Pulmonary artery endothelial cell (primary cell): Measurements from ENCODE around the gene ARFGEF2. TPM values are rescaled to one million over a fixed set of nuclear protein-coding genes. Genes with fewer than 3 reads are reported as not detected.
"Not testable (repeated sequence)": the region's sequence is repeated elsewhere in the genome, so short reads cannot be mapped to it uniquely, and the experiment has no call there.

Source experiments
- DNase-seq: peaks from one replicate; pipeline ENCODE4 v3.0.0-alpha.2; 2011; ENCODE audit warnings: low read depth, low spot score
- total RNA-seq: library from RNA; depleted of rRNA; stranded (reverse); fragments of >200 nt; gene quantifications from 2 replicates; pipeline ENCODE4 v1.2.3, GENCODE V29; 2014

Gene ARFGEF2
- total RNA-seq, 1 donor from 2014 or later = 70.8 TPM

GRCh38 chr20:48928832-48929725 lies 7.6 kb downstream of the ARFGEF2 start:
- DNase-seq = peak; percentile 39

GRCh38 chr20:48930035-48930434 lies 8.5 kb downstream of the ARFGEF2 start:
- DNase-seq = peak; percentile 86

- DNase-seq = no peak
These were observed 9.4 kb downstream of the ARFGEF2 start for GRCh38 chr20:48930878-48931277.

GRCh38 chr20:48931527-48932374 lies 10.2 kb downstream of the ARFGEF2 start:
- no peak for DNase-seq

GRCh38 chr20:48932375-48932941 lies 10.9 kb downstream of the ARFGEF2 start:
- no peak for DNase-seq

- DNase-seq = no peak
These were observed 11.7 kb downstream of the ARFGEF2 start for GRCh38 chr20:48933017-48933766.

DNA sequence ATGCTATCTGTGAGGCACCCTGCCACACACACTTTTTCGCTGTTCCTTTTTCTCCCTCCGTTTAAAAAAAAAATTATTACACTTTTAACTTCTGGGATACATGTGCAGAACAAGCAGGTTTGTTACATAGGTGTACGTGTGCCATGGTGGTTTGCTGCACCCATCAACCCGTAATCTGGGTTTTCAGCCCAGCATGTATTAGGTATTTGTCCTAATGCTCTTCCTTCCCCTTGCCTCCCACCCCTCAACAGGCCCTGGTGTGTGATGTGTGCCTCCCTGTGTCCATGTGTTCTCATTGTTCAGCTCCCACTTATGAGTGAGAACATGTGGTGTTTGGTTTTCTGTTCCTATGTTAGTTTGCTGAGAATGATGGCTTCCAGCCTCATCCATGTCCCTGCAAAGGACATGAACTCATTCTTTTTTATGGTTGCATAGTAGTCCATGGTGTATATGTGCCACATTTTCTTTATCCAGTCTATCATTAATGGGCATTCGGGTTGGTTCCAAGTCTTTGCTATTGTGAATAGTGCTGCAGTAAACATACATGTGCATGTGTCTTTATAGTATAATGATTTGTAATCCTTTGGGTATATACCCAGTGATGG lies 12.9 kb downstream of the ARFGEF2 start:
- not testable (repeated sequence) for DNase-seq

DNA sequence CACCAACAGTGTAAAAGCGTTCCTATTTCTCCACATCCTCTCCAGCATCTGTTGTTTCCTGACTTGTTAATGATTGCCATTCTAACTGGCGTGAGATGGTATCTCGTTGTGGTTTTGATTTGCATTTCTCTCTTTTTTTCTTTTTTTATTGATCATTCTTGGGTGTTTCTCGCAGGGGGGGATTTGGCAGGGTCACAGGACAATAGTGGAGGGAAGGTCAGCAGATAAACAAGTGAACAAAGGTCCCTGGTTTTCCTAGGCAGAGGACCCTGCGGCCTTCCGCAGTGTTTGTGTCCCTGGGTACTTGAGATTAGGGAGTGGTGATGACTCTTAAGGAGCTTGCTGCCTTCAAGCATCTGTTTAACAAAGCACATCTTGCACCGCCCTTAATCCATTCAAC lies 13.5 kb downstream of the ARFGEF2 start:
- not testable (repeated sequence) for DNase-seq

DNA sequence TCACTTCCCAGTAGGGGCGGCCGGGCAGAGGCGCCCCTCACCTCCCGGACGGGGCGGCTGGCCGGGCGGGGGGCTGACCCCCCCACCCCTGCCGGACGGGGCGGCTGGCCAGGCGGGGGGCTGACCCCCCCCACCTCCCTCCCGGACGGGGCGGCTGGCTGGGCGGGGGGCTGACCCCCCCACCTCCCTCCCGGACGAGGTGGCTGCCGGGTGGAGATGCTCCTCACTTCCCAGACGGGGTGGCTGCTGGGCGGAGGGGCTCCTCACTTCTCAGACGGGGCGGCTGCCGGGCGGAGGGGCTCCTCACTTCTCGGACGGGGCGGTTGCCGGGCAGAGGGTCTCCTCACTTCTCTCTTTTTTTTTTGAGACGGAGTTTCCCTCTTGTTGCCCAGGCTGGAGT lies 14.7 kb downstream of the ARFGEF2 start:
- DNase-seq = not testable (repeated sequence)

- no peak for DNase-seq
These were observed 16.2 kb downstream of the ARFGEF2 start for GRCh38 chr20:48937674-48938073.

DNA sequence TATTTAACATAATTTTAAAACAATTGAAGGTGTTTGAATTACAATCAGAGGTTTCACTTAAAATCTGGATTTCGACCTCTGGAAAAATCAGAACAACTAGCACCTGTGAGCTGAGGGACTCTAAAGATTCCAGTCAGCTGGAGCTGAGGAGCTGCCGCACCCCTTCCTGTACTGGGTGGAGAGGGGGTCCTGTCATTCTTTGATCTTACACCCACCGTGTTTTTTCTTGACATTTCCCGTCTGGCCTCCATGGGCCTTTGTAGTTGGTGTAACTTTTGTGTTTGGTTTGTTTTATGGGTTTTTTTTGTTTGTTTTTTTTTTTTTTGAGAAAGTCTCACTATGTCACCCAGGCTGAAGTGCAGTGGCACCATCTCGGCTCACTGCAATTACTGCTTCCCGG lies 17.2 kb downstream of the ARFGEF2 start:
- no peak for DNase-seq

GRCh38 chr20:48940170-48940569 lies 18.7 kb downstream of the ARFGEF2 start:
- no peak for DNase-seq

DNA sequence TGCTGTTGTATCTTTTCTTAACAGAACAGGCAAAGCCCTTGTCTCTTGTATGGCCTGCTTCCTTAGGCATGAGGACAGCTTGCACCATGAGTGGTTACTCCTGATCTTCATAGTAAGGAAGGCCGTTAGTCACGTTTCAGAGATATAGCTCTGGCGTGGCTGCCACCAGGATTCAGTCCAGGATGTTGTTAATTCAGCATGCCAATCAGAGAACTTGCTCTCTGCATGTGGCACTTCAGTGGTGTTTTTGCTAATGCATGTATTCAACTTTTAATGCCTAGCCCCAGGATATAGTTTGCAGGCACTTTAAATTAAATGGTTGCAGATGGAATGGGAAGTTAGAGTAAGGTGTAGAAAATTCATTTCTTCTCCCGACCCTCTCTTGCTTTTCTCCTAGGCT lies 20.0 kb downstream of the ARFGEF2 start:
- DNase-seq = no peak

DNA sequence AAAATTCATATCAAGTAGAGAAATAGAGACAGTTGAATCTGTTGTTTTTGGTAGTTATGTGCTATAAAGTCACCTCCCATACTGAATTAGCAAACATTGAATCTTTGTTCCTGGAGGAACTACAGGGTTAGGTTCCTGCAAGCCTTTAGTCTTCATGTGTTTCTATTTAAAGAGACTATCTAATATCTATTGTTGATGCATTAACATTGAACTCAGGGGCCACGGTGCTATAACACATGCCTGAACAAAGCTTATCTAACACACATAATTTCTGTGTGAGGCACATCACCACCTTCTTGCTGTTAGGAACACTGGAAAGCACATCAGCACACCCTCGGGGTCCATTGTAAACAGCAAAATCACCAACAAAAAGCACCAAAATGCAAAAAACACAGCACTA lies 21.2 kb downstream of the ARFGEF2 start:
- no peak for DNase-seq

- DNase-seq = no peak
These were observed 23.3 kb downstream of the ARFGEF2 start for GRCh38 chr20:48944663-48945297.

GRCh38 chr20:48945840-48946514 lies 24.5 kb downstream of the ARFGEF2 start:
- no peak for DNase-seq

- no peak for DNase-seq
These were observed 27.1 kb downstream of the ARFGEF2 start for GRCh38 chr20:48948612-48949011.

DNA sequence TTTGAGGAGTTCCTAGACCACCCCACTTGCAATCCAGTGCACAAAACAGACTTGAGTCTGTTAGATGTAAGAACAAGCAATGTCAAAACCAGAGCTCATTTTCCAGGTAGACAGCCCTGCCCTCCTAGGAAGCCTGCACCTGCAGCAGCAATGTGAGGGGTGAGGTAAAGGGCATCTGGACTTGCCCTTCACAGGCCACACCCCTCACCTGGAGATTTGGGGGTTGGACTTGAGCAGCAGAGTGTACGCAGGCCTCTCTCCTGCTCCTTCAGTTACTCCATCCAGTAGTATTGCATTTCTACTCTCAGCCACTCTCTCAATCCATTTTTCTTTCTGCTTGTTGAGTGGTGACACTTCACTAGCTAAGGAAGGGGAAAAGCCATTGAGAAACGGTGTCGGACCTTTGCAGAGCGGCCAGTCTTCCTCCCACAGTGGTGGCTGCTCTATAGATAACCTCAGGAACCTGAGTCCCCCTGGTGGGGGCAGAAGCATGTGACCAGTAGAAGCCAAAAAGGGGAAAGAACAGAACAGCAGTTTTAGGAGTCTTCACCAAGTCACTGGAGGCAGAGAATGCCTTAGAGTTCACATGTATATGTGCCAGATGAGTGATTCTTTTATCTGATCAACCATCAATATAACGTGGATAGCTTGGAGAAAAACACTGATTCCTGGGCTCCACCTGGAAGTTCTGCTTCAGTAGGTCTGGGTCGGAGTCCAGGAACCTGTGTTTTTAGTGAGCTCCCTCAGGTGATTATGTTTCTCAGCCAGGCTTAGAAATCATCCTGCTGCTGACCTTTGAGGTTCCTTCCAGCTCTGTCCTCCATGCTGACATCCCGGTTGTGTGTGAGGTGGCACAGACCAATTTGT lies 28.0 kb downstream of the ARFGEF2 start:
- DNase-seq = no peak

DNA sequence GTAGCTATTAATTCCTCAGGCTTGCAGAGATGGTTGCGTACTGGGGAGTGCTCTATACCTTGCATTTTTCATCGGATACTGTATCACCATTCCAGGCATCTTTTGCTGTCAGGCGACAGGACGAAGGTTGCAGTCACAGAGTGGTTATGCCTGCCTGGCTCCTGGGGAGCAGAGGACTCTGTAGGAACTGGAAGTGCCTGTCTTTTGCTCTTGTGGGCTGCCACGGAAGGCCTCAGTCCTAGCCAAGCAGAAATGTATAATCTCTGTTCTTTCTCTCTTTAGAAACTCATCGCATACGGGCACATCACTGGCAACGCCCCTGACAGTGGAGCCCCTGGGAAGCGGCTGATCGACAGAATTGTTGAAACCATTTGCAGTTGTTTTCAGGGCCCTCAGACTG lies 29.5 kb downstream of the ARFGEF2 start:
- DNase-seq = no peak
